Muscle layer of colon (tissue), 2 donors: Measurements from ENCODE around the gene ZNF532.

Experiments
- H3K27ac ChIP-seq: one replicate; pipeline ENCODE4 v1.7.0; 2013; ENCODE audit warnings: low read depth, mild to moderate bottlenecking, low read length, moderate library complexity
- H3K27me3 ChIP-seq, 2 donors: one replicate each; pipeline ENCODE4 v1.7.0; 2013; ENCODE audit warnings: low read length in 2 of 2, mild to moderate bottlenecking in 2 of 2; ENCODE audit not compliant: insufficient read depth in 2 of 2, control insufficient read depth in 1 of 2
- H3K36me3 ChIP-seq: one replicate; pipeline ENCODE4 v1.7.0; 2013; ENCODE audit warnings: mild to moderate bottlenecking, low read length; ENCODE audit not compliant: insufficient read depth
- H3K4me1 ChIP-seq: one replicate; pipeline ENCODE4 v1.7.0; 2013; ENCODE audit warnings: mild to moderate bottlenecking, low read length; ENCODE audit not compliant: insufficient read depth
- H3K4me3 ChIP-seq, 2 donors: one replicate each; pipeline ENCODE4 v1.7.0; 2013; ENCODE audit warnings: low read length in 2 of 2, low read depth in 1 of 2, mild to moderate bottlenecking in 1 of 2, moderate library complexity in 1 of 2
- H3K9ac ChIP-seq: one replicate; pipeline ENCODE4 v1.7.0; 2013; ENCODE audit warnings: low read length
- H3K9me3 ChIP-seq: one replicate; pipeline ENCODE4 v1.7.0; 2013; ENCODE audit warnings: mild to moderate bottlenecking, low read length
- donor health status: abdominal sarcoma.
- donor health status: Adenocarcinoma of cecum.

Gene ZNF532

DNA sequence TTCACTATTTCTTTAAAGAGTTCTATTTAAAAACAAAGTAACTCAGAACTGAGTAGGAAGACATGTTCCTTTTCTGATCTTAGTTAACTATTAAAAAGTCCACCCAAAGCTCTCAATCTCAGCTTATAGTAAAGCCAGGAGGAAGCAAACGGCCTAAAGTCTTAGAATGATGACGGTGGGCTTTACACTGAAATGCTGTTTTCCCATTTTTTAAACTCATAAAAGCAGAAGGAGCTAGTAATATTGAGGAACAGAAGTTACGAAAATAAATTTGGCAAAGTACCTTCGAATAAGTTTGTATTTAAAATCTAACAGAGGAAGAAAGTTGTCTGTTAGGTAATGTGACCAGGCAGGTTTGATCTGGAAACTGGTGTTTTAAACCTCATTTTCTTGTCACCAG lies 111.1 kb downstream of the ZNF532 start:
- H3K9me3 ChIP-seq: no peaks in the 10 kb centered on the region
- H3K4me3 ChIP-seq: no peak overlapping the region
- H3K4me1 ChIP-seq: no peaks in the 10 kb centered on the region
- H3K27me3 ChIP-seq: no peaks in the 10 kb centered on the region
- no peak overlapping the region for H3K9ac ChIP-seq
- peaks cover 21% of the 10 kb centered on the region for H3K36me3 ChIP-seq
- no peak overlapping the region for H3K27ac ChIP-seq

- H3K4me1 ChIP-seq: no peaks in the 10 kb centered on the region
- no peak overlapping the region for H3K27ac ChIP-seq
- H3K27me3 ChIP-seq: no peaks in the 10 kb centered on the region
- peaks cover 29% of the 10 kb centered on the region for H3K36me3 ChIP-seq
- H3K4me3 ChIP-seq: no peak overlapping the region
- no peak overlapping the region for H3K9ac ChIP-seq
- H3K9me3 ChIP-seq: no peaks in the 10 kb centered on the region
Measured at GRCh38 chr18:58977223-58977622, 112.5 kb downstream of the ZNF532 start.

GRCh38 chr18:58977801-58978200 lies 113.1 kb downstream of the ZNF532 start:
- peaks cover 29% of the 10 kb centered on the region for H3K36me3 ChIP-seq
- H3K4me3 ChIP-seq: no peak overlapping the region
- H3K27ac ChIP-seq: no peak overlapping the region
- H3K9me3 ChIP-seq: no peaks in the 10 kb centered on the region
- no peak overlapping the region for H3K9ac ChIP-seq
- no peaks in the 10 kb centered on the region for H3K4me1 ChIP-seq
- H3K27me3 ChIP-seq: no peaks in the 10 kb centered on the region

DNA sequence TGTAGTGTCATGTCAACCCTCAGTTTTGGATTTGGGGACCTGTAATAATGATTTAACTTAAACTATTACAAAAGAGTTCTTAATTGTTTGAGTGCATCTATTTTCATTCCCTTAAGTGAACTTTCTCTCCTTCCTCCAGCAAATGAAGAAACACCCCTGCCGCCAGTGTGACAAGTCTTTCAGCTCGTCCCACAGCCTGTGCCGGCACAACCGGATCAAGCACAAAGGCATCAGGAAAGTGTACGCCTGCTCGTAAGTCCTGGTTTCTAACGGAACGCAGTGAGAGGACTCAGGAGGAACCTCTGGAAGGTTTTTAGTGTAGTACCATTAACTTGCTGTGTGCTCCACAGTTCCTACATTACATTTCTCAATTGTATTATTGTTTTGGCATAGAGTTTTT lies 114.2 kb downstream of the ZNF532 start:
- H3K4me3 ChIP-seq: no peak overlapping the region
- no peaks in the 10 kb centered on the region for H3K9me3 ChIP-seq
- peaks cover 40% of the 10 kb centered on the region for H3K36me3 ChIP-seq
- H3K4me1 ChIP-seq: no peaks in the 10 kb centered on the region
- no peak overlapping the region for H3K27ac ChIP-seq
- H3K9ac ChIP-seq: no peak overlapping the region
- H3K27me3 ChIP-seq: no peaks in the 10 kb centered on the region

GRCh38 chr18:58979615-58980014 lies 114.9 kb downstream of the ZNF532 start:
- Histone ChIP-seq H3K36me3 (peaks cover 41% of the 10 kb centered on the region), H3K27me3 (no peaks in the 10 kb centered on the region), H3K9me3 (no peaks in the 10 kb centered on the region), H3K4me1 (no peaks in the 10 kb centered on the region), H3K4me3 (no peak overlapping the region), H3K27ac (no peak overlapping the region), H3K9ac (no peak overlapping the region)

DNA sequence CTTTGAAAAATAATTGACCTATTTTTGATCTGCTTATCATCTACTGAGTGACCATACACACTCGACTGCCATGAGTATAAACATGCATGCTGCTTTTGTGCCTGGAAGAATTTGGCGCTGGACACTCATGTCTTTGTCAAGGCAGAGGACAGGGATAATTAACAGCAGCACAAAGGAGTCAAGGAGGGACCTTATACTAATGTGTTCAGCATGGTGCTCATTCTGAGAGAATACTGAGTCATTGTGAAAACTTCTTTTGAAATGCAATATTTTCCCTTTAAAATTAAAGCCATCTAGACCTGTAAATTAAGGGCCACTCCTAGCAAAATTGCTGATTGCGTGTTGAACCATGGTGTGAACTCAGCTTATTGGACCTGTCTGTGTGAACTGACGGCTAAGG lies 116.3 kb downstream of the ZNF532 start:
- no peak overlapping the region for H3K4me3 ChIP-seq
- H3K4me1 ChIP-seq: no peaks in the 10 kb centered on the region
- H3K27me3 ChIP-seq: no peaks in the 10 kb centered on the region
- no peak overlapping the region for H3K9ac ChIP-seq
- peaks cover 41% of the 10 kb centered on the region for H3K36me3 ChIP-seq
- no peaks in the 10 kb centered on the region for H3K9me3 ChIP-seq
- H3K27ac ChIP-seq: no peak overlapping the region

DNA sequence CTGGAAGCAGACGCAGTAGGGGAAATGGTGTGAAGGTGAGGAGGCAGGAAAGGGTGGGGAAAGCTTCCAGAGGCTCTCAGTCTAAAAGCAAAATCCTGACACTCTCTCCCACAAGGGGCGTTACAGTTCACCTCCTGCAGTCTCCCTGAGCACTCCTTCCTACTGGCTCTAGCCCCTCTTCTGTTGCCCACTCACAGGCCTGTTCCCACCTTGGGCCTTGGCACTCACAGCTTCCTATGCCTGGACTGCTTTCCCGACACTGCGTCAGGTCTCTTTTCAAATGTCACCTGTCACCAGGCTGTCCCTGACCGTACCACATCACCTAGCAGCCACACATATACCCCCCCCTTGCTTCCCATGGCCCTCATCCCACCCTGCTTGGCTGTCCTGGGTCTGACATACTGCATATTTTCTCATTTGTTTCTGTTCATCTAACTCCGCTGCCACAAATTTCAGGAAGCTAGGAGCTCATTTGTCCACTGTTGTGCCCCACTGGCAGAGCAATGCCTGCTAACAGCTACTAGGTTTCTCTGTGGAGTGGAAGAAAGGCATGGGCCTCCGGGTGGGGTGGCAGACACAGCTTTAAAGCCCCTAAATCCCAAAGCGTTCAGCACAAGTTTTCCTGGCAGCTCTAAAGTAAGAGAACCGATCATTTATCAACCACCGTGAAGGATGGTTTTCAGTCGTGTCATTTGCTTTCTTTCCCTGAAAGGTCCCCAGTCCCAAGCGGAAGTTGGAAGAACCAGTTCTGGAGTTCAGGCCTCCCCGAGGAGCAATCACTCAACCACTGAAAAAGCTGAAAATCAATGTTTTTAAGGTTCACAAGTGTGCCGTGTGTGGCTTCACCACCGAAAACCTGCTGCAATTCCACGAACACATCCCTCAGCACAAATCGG lies 118.8 kb downstream of the ZNF532 start:
- Histone ChIP-seq H3K9ac (no peak overlapping the region), H3K27ac (no peak overlapping the region), H3K9me3 (no peaks in the 10 kb centered on the region), H3K4me3 (no peak overlapping the region), H3K36me3 (peaks cover 37% of the 10 kb centered on the region), H3K27me3 (no peaks in the 10 kb centered on the region), H3K4me1 (no peaks in the 10 kb centered on the region)

DNA sequence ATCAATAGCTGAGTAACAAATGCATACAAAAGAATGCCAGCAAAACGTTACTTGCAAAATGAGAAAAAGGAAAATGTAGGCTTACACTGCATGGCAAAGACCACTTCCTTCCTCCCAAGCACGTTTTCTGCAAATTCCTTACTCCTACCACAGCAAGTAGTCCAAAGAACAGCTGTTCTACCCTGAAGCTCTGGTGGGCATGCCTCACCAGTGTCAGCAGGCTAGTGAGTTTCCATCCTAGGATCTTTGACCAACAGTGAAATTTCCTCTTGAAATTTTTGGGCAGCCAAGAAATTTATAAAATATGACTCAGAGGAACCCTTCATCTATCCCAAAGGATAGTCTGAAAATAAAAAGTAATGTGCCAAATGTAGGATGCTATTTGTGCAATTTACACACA lies 123.9 kb downstream of the ZNF532 start:
- Histone ChIP-seq H3K4me3 (no peak overlapping the region), H3K27ac (no peak overlapping the region), H3K9me3 (no peaks in the 10 kb centered on the region), H3K27me3 (no peaks in the 10 kb centered on the region), H3K36me3 (peaks cover 4% of the 10 kb centered on the region), H3K4me1 (no peaks in the 10 kb centered on the region), H3K9ac (no peak overlapping the region)

DNA sequence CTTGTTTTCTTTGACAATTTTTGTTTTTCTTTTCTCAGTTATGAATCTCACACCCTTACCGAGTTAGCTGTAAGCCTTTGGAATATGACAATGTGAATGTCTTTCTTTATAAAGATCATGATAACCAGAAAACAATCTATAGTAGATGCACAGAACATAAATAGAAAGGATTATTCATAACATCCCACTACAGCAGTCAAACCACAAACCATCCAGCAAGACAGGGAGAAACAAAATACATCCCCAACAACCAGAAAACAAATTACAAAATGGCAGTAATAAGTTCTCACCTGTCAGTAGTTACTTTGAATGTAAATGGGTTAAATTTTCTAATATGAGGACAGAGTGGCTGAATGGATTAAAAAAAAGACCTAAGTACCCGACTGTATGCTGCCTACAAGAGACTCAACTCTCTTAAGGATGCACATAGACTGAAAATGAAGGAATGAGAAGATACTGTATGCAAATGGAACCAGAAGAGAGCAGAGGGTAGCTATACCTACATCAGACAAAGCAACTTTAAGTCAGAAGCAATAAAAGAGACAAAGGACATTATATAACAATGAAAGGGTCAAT lies 124.6 kb downstream of the ZNF532 start:
- no peak overlapping the region for H3K27ac ChIP-seq
- no peaks in the 10 kb centered on the region for H3K36me3 ChIP-seq
- H3K9ac ChIP-seq: no peak overlapping the region
- no peaks in the 10 kb centered on the region for H3K27me3 ChIP-seq
- no peaks in the 10 kb centered on the region for H3K9me3 ChIP-seq
- no peaks in the 10 kb centered on the region for H3K4me1 ChIP-seq
- H3K4me3 ChIP-seq: no peak overlapping the region

GRCh38 chr18:58990720-58991119 lies 126.0 kb downstream of the ZNF532 start:
- Histone ChIP-seq H3K36me3 (no peaks in the 10 kb centered on the region), H3K27ac (no peak overlapping the region), H3K27me3 (no peaks in the 10 kb centered on the region), H3K4me1 (no peaks in the 10 kb centered on the region), H3K9me3 (no peaks in the 10 kb centered on the region), H3K9ac (no peak overlapping the region), H3K4me3 (no peak overlapping the region)

DNA sequence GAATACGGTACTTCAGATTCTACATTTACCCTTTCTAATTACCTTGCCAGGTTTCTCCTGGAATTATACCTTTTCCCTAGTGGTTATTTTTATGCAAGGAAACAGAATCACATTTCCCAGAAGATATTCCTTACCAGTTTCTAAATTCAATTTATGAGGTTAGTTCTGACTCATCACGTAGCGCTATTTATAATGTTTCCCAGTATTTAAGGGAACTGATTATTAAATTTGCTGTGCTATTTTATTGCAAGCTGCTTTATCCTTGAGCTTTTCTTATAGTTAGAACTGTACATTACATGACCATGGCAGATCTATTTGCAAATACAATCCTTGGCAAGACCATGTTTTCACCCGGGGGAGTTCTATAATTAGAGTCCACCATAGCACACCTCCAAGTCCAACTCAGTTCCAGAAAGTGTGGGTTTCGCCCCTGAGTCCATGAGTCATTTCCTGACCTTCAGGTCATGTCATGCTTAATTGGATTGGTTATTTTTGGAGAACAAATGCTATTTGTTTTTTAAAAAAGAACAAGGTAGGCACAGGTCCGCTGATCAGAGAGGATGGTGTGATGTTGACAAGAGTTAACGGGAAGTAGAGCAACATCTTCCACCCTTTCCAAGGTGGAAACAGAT lies 126.6 kb downstream of the ZNF532 start:
- Histone ChIP-seq H3K9ac (no peak overlapping the region), H3K4me3 (no peak overlapping the region), H3K4me1 (no peaks in the 10 kb centered on the region), H3K9me3 (no peaks in the 10 kb centered on the region), H3K36me3 (no peaks in the 10 kb centered on the region), H3K27ac (no peak overlapping the region), H3K27me3 (no peaks in the 10 kb centered on the region)
